ENCODE data around the gene REX1BD. TPM values are rescaled to one million over a fixed set of nuclear protein-coding genes. Genes with fewer than 3 reads are reported as not detected.
"Not testable (repeated sequence)": the region's sequence is repeated elsewhere in the genome, so short reads cannot be mapped to it uniquely, and the experiment has no call there.

REX1BD gene
- total RNA-seq, 1 donor from 2014 or later: 62.1 TPM

DNA sequence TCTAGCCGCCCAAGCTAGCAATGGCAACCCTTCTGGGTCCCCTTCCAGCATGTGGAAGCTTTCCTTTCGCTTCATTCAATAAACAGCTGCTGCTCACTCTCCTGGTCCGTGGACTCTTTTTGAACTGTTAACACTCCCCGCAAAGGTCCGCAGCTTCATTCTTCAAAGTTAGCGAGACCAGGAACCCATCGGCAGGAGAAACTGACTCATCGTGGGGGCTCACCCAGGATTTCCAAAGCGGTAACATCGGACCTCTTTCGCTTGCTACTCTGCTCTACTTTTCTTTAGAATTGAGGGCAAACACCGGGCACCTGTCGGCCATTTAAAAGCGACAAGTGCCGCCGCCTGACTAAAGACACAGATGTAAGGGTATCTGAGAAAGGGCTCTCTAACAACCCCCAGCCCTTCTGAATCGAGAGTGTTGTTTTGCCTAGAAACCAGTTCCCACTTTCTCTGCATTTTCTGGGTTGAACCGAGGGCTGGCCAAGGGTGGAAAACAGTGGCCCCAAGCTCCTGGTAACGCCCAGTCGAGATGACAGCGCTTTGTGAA lies 11.2 kb upstream of the REX1BD start:
- DNase-seq (ENCODE audit: low spot score): no peak

GRCh38 chr19:18580311-18580710 lies 8.3 kb upstream of the REX1BD start:
- DNase-seq (ENCODE audit: low spot score): no peak

- no peak for DNase-seq (ENCODE audit: low spot score)
Observed at GRCh38 chr19:18586306-18586705, 2.3 kb upstream of the REX1BD start.

DNA sequence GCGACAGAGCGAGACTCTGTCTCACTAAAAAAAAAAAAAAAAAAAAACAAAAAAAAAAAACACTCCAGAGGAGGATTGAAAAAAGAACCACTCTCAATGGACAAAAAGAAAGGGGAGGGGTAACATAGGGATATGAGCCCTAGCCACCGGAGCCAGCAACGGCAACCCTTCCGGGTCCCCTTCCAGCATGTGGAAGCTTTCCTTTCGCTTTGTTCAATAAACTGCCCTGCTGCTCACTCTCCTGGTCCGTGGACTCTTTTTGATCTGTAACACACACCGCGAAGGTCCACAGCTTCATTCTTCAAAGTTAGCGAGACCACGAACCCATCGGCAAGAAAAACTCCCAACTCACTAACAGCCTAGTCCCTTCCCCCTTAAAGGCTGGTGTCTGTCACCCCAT lies 1.0 kb upstream of the REX1BD start:
- no peak for DNase-seq (ENCODE audit: low spot score)

DNA sequence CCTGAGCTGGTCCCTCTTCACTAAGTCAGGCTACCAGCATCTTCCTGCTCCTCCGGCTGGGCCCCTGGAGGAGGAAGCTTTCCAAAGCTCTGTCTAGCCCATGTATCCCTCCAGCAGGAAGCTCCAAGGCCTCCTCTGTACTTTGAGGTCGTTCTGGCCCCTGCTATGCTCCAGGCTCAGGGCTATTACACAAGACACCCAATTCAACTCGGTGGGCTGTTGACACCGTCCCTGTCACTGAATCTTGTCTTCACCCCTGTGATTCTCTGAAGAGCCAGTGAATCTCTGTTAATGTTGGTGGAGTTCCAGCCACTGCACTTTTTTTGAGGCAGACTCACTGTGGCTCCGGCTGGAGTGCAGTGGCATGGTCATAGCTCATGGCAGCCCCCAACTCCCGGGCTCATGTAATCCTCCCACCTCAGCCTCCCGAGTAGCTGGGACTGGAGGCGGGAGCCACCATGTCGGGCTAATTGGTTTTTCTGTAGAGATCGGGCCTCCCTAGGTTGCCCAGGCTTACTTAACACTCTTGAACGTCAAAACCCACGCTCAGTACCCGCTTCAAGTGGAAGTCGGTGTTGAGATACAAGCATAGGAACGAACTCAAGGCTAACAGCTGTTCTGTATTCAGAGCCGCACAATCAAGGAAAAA lies 512 bp upstream of the REX1BD start:
- no peak for DNase-seq (ENCODE audit: low spot score)

GRCh38 chr19:18589380-18590272 lies 1.0 kb downstream of the REX1BD start:
- DNase-seq (ENCODE audit: low spot score): peak; percentile 71

DNA sequence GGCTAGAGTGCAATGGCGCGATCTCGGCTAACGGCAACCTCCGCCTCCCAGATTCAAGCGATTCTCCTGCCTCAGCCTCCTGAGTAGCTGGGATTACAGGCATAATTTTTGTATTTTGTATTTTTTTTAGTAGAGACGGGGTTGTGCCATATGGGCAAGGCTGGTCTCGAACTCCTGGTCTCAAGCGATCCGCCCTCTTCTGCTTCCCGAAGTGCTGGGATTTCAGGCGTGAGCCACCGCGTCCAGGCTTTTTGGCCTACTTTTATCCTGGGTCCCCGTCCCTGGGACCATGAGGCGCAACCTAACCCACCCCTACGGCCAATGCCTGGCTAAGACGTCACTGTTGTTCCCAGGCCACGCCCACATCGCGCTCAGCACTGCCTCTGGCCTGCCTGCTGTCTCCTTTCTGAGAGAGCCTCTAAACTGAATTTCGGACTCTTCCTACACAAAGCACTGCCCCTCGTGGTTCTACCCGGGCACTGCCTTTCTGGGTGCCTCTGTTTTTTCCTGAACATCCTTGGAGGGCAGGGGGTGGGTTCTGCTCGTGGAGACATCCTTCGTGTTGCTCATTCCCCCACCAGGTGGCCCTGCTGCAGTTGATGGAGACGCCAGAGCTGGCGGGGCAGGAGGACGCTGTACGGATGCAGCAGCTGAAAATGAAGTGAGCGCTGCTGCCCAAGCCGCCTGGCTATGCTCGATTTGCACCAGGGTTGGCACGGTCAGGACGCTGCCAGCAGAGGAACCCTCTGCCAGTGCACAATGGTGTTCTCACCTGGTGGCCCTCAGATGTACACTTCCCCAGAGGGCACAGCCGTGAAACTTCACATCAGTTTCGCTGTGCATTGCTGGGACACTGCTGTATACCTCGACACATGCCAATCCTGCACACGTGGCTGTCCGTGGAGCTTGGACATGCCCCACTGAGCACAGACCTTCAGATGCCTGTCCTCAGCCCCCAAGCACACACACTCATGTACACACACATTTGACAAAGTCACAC lies 2.0 kb downstream of the REX1BD start:
- no peak for DNase-seq (ENCODE audit: low spot score)

- no peak for DNase-seq (ENCODE audit: low spot score)
Observed at GRCh38 chr19:18591735-18592385, 3.3 kb downstream of the REX1BD start.

DNA sequence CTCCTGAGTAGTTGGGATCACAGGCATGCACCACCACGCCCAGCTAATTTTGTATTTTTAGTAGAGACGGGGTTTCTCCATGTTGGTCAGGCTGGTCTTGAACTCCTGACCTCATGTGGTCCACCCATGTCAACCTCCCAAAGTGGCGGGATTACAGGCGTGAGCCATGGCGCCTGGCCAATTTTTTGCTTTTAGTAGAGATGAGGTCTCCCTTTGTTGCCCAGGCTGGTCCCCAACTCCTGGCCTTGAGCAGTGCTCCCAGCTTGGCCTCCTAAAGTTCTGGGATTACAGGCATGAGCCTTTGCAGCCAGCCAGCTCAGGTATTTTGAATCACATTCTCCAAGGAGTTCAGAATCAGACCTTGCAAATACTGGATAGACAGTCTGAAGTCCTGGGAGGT lies 4.1 kb downstream of the REX1BD start:
- DNase-seq (ENCODE audit: low spot score): not testable (repeated sequence)

DNA sequence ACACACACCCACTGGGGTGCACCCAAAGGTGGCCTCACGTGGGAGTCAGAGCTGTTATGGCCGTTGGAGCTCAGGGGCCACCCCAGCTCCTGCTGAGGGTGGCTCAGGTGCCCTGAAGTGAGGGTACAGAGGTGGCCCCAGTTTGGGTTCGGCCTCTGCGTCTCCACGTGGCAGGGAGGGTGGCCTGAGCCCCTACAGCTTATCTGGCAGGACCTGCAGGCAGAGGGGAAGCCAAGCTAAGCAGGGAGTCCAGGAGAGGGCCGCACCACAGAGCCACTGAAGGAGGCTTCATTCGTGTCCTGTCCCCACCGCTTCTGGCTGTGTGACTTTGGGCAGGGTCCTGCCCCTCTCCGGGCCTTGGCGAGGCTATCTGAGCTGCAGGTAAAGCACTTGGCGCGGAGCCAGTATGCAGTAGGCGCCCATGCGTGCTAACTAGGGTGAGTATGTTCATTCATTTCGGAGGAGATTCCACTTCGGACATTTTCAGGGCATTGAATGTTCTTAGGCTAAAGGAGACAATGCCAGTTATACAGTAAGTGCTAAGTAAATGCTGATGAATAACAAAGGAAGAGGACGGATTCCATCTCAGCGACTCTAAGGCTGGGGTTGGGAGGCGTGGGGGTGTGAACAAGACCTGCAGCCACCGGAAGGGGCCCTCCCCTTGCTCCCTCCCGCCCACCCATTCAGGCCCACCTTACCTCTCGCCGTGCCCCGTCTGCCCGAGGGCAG lies 4.9 kb downstream of the REX1BD start:
- no peak for DNase-seq (ENCODE audit: low spot score)

- DNase-seq (ENCODE audit: low spot score): peak; percentile 73
Observed at GRCh38 chr19:18594096-18594823, 5.7 kb downstream of the REX1BD start.

DNA sequence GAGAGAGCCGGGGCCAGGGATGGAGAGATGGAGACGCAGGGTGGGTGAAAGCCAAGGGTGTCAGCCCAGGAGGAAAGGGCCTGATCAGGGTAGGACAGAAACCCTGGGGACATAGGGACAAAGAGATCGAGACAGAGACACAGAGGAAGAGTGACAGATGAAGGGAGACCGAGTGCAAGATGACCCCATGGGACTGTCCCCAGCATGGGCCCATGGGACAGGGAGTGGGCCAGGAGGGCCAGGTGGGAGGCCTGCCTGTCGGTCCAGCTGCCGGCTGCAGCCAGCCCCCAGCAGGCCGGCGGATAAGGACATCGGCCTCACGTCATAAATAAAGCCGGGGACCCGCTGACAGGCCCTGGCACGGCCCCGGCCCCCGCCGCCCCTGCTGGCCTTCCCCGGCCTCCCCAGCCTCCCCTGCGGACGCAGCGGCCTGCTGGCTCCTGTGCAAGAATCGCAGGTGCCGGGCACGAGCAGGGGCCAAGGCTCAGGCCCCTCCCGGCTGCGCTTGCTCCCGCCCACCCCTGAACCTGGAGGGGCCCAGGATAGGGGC lies 6.3 kb downstream of the REX1BD start:
- no peak for DNase-seq (ENCODE audit: low spot score)

DNA sequence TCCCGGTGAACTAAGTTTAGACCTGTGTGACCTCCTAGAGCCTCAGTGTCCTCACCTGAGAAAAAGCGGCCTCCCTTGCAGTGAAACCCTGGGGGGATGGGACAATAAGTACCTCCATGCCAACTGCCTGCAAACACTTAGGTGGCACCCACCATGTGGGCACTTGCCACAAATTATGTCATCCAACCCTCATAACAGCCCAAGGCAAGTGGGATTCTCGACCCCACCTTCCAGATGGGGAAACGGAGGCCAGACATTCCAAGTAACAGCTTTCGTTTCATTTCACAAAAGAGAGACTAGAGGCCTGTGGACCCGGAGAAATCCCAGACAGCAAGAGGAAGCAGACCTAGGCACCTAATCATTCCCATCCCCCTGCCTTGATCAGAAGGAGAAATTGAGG lies 6.9 kb downstream of the REX1BD start:
- DNase-seq (ENCODE audit: low spot score): no peak

DNA sequence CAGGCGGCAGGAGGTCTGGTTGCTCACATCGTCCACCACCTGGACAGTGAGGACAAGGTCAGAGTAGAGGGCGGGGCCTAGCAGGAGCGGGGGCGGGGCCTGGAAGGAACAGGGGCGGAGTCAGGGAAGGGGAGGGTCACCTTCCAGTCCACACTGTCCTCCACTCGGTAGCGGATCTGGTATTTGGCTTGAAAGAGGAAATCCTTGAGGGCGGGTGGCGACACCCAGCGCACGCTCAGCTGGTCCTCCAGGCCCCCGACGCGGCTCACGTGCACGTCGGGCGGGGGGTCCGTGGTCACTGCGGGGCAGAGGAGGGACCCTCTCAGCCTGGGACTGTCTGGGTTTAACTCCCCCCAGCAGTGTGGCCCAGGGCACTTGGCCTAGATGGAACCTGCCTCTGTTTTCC lies 8.2 kb downstream of the REX1BD start:
- no peak for DNase-seq (ENCODE audit: low spot score)

- no peak for DNase-seq (ENCODE audit: low spot score)
Observed at GRCh38 chr19:18597809-18598660, 9.4 kb downstream of the REX1BD start.

GRCh38 chr19:18599485-18599884 lies 10.9 kb downstream of the REX1BD start:
- no peak for DNase-seq (ENCODE audit: low spot score)

DNA sequence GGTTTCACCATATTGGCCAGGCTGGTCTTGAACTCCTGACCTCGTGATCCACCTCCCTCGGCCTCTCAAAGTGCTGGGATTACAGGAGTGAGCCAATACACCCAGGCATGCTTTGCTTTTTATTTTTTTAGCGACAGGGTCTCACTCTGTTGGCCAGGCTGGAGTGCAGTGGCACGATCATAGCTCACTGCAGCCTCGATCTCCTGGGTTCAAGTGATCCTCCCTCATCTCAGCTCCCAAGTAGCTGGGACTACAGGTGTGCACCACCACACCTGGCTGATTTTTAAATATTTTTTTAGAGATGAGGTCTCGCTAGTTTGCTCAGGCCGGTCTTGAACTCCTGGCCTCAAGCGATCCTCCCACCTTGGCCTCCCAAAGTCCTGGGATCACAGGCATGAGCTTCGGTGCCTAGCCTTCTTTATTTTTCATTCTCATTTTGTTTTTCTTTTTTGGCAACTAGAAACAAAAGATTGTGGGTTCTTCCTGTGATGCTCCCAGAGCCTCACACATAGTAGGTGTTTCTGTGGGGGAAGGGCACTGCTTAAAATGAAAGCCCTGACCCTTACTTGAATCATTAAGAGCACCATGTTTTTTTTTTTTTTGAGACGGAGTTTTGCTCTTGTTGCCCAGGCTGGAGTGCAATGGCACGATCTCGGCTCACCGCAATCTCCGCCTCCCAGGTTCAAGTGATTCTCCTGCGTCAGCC lies 12.2 kb downstream of the REX1BD start:
- not testable (repeated sequence) for DNase-seq (ENCODE audit: low spot score)

GRCh38 chr19:18601875-18602274 lies 13.3 kb downstream of the REX1BD start:
- no peak for DNase-seq (ENCODE audit: low spot score)

All from ureter (tissue), 1 donor.